HEK293T (cell line): ENCODE measurements around the gene CREG1.

Source experiments
- ARNT ChIP-seq: fragments of 450-650 bp; IDR thresholded peaks from 2 replicates; pipeline ENCODE4 v1.6.1; 2017; ENCODE audit warnings: mild to moderate bottlenecking
- BHLHE40 ChIP-seq: fragments of 450-650 bp; IDR thresholded peaks from 2 replicates; pipeline ENCODE4 v1.6.1; 2016; ENCODE audit warnings: mild to moderate bottlenecking, moderate library complexity, borderline replicate concordance
- CTBP1 ChIP-seq: fragments of 450-650 bp; IDR thresholded peaks from 2 replicates; pipeline ENCODE4 v1.6.1; 2016; ENCODE audit warnings: borderline replicate concordance
- ELF4 ChIP-seq: fragments of 450-650 bp; IDR thresholded peaks from 2 replicates; pipeline ENCODE4 v1.6.1; 2017; ENCODE audit warnings: antibody characterized with exemption
- FOXA1 ChIP-seq: fragments of 450-650 bp; IDR thresholded peaks from 2 replicates; pipeline ENCODE4 v1.6.1; 2016; ENCODE audit warnings: mild to moderate bottlenecking
- FOXM1 ChIP-seq: fragments of 450-650 bp; IDR thresholded peaks from 2 replicates; pipeline ENCODE4 v1.6.1; 2017; ENCODE audit warnings: mild to moderate bottlenecking, borderline replicate concordance
- HDGF ChIP-seq: fragments of 450-650 bp; IDR thresholded peaks from 2 replicates; pipeline ENCODE4 v1.6.1; 2017; ENCODE audit warnings: antibody characterized with exemption, borderline replicate concordance
- NFRKB ChIP-seq: fragments of 450-650 bp; IDR thresholded peaks from 2 replicates; pipeline ENCODE4 v1.6.1; 2016; ENCODE audit warnings: mild to moderate bottlenecking, moderate library complexity
- SP1 ChIP-seq: fragments of 450-650 bp; IDR thresholded peaks from 2 replicates; pipeline ENCODE4 v1.6.1; 2017
- SUZ12 ChIP-seq: fragments of 450-650 bp; IDR thresholded peaks from 2 replicates; pipeline ENCODE4 v1.6.1; 2016; ENCODE audit warnings: mild to moderate bottlenecking
- TF ChIP-seq, protein P1 (sequence below): fragments of 450-650 bp; IDR thresholded peaks from 2 replicates; pipeline ENCODE4 v1.6.1; 2016

DNA sequence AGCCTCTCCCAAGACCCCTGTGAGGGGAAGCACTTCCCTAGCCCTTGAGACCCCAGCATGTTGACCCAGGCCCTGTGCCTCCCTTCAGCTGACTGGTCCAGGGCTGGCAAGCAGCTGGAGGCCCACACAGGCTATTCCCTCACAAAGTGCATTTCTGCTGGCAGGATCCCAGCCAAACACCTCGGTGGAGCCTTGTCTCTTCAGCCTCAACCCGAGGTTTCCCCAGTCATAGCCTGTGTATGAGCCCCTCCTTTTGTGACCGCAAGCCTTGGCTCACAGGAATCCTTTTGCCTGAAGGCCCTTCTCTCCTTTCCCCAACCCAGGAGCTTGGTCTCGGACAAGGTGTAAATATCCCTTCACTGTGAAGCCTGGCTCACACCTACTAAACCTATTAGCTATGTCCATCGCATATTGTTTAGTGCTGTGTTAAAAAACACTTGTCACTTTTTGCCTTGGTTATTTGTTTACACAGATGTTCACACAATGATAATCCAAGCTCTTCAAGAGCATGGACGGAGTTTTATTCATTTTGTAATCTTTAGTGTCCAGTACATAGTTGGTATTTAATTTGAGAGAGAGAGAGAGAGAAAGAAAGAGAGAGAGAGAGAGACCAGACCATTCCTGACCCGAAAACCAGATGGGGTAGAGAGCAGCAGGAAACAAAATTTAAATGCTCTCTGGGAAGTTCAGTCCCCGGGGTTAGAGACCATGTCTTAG lies 26.7 kb downstream of the CREG1 start:
- no peak for TF ChIP-seq ELF4
- no peak for TF ChIP-seq SUZ12
- TF ChIP-seq SP1, result no peak
- no peak for TF ChIP-seq FOXA1
- no peak for TF ChIP-seq FOXM1
- TF ChIP-seq ARNT, result no peak
- no peak for TF ChIP-seq HDGF
- no peak for TF ChIP-seq BHLHE40
- no peak for TF ChIP-seq NFRKB
- TF ChIP-seq, protein P1, sequence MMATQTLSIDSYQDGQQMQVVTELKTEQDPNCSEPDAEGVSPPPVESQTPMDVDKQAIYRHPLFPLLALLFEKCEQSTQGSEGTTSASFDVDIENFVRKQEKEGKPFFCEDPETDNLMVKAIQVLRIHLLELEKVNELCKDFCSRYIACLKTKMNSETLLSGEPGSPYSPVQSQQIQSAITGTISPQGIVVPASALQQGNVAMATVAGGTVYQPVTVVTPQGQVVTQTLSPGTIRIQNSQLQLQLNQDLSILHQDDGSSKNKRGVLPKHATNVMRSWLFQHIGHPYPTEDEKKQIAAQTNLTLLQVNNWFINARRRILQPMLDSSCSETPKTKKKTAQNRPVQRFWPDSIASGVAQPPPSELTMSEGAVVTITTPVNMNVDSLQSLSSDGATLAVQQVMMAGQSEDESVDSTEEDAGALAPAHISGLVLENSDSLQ, result no peak
- TF ChIP-seq CTBP1, result no peak
